HCT116 (cell line): ENCODE measurements around the gene SEPTIN6. TPM values are rescaled to one million over a fixed set of nuclear protein-coding genes. Genes with fewer than 3 reads are reported as not detected.

Source experiments
- ATAC-seq: fragments of 200-7000 bp; cut with Tn5 transposase; 2 replicates; pipeline ENCODE4 v1.9.1; 2020; ENCODE audit warnings: mild to moderate bottlenecking, moderate library complexity
- BruUV-seq: library from RNA; stranded (reverse); fragments of 400-500 nt; replicated peaks from 2 replicates; lab custom pipeline; 2021; lab: Mats Ljungman, UMichigan
- CTCF ChIA-PET: fragments of 300-600 bp; sonication (Branson Sonifier 250); formaldehyde crosslinking; loops from one replicate; lab custom pipeline; 2021; ENCODE audit warnings: antibody characterized with exemption; lab: Charles Lee
- POLR2A ChIA-PET: fragments of 300-600, 350-600 bp; sonication (Branson Sonifier 250); formaldehyde crosslinking; loops from one replicate; lab custom pipeline; 2021; ENCODE audit warnings: antibody characterized with exemption; lab: Charles Lee
- RAD21 ChIA-PET, 2 experiments: fragments of 300-600 bp; sonication (Branson Sonifier 250); formaldehyde crosslinking; loops; one replicate each; lab custom pipeline; 2023; ENCODE audit warnings: low total read pairs in 2 of 2; ENCODE audit not compliant: uncharacterized antibody in 2 of 2, unreplicated experiment in 2 of 2, low non-redundant PET in 1 of 2; lab: Charles Lee
- DNase-seq: peaks from one replicate; pipeline ENCODE4 v3.0.0-alpha.2; 2010; ENCODE audit warnings: low read depth, low spot score
- H2AFZ ChIP-seq: fragments of 200-600 bp; shearing (Covaris generic), sonication (generic); 2 replicates; pipeline ENCODE4 v1.6.1; 2017; ENCODE audit warnings: low read depth, mixed run types, mixed read lengths, antibody characterized with exemption, low read length; ENCODE audit not compliant: poor library complexity, severe bottlenecking
- H3K27ac ChIP-seq: 2 replicates; pipeline ENCODE4 v1.5.1; 2012; ENCODE audit warnings: low read depth, low read length
- H3K27me3 ChIP-seq: fragments of 200-600 bp; sonication (generic); 2 replicates; pipeline ENCODE4 v1.6.1; 2016; ENCODE audit warnings: mixed run types, low read length, mixed read lengths; ENCODE audit not compliant: insufficient read depth
- H3K36me3 ChIP-seq, 2 experiments: fragments of 200-500 bp in 1 of 2; fragments of 200-600 bp in 1 of 2; sonication (Bioruptor generic) in 1 of 2; sonication (generic) in 1 of 2; 2 replicates each; pipeline versions ENCODE4 v1.5.1 to v1.6.1; 2014 to 2016; ENCODE audit warnings: low read length in 2 of 2, inconsistent platforms in 1 of 2, mixed read lengths in 1 of 2, mixed run types in 1 of 2; ENCODE audit not compliant: insufficient read depth in 2 of 2, control insufficient read depth in 1 of 2
- H3K4me1 ChIP-seq, 2 experiments: fragments of 200-600 bp in 1 of 2; sonication (generic) in 1 of 2; 2 replicates each; pipeline versions ENCODE4 v1.5.1 to v1.6.1; 2012 to 2017; ENCODE audit warnings: low read length in 2 of 2, inconsistent platforms in 1 of 2, mild to moderate bottlenecking in 1 of 2, mixed read lengths in 1 of 2, mixed run types in 1 of 2, moderate library complexity in 1 of 2; ENCODE audit not compliant: insufficient read depth in 2 of 2, control insufficient read depth in 1 of 2
- H3K4me2 ChIP-seq: fragments of 200-600 bp; sonication (generic); 2 replicates; pipeline ENCODE4 v1.6.1; 2017; ENCODE audit warnings: mixed run types, low read length, mixed read lengths
- H3K4me3 ChIP-seq, 2 experiments: fragments of 200-600 bp in 1 of 2; sonication (generic) in 1 of 2; replicated peaks in 1 of 2; 2 replicates each; pipeline ENCODE4 v1.5.1; 2011 to 2016; ENCODE audit warnings: low read length in 2 of 2, control low read depth in 1 of 2, low read depth in 1 of 2, mild to moderate bottlenecking in 1 of 2, mixed read lengths in 1 of 2, mixed run types in 1 of 2
- H3K79me2 ChIP-seq: fragments of 200-600 bp; sonication (generic); 2 replicates; pipeline ENCODE4 v1.6.1; 2017; ENCODE audit warnings: mild to moderate bottlenecking, mixed run types, low read length, moderate library complexity, mixed read lengths; ENCODE audit not compliant: insufficient read depth
- H3K9ac ChIP-seq: fragments of 200-600 bp; sonication (generic); 2 replicates; pipeline ENCODE4 v1.6.1; 2016; ENCODE audit warnings: low read length, mixed read lengths
- H3K9me2 ChIP-seq: fragments of 200-600 bp; sonication (generic), shearing (Covaris generic); 2 replicates; pipeline ENCODE4 v1.6.1; 2017; ENCODE audit warnings: mixed run types, mild to moderate bottlenecking, moderate library complexity; ENCODE audit not compliant: insufficient read depth
- H3K9me3 ChIP-seq, 2 experiments: fragments of 200-500 bp in 1 of 2; fragments of 200-600 bp in 1 of 2; sonication (Bioruptor generic) in 1 of 2; sonication (generic) in 1 of 2; 2 replicates each; pipeline ENCODE4 v1.6.1; 2014 to 2017; ENCODE audit warnings: low read length in 2 of 2, mixed read lengths in 2 of 2, inconsistent platforms in 1 of 2, low read depth in 1 of 2, mild to moderate bottlenecking in 1 of 2, mixed run types in 1 of 2, moderate library complexity in 1 of 2; ENCODE audit not compliant: control insufficient read depth in 1 of 2, insufficient read depth in 1 of 2
- H4K20me1 ChIP-seq: fragments of 200-600 bp; sonication (generic), shearing (Covaris generic); 2 replicates; pipeline ENCODE4 v1.6.1; 2017; ENCODE audit warnings: mixed run types, mild to moderate bottlenecking, moderate library complexity; ENCODE audit not compliant: insufficient read depth
- ATF3 ChIP-seq: IDR thresholded peaks from 2 replicates; pipeline ENCODE4 v1.6.1; 2012
- CBX3 ChIP-seq: IDR thresholded peaks from 2 replicates; pipeline ENCODE4 v1.6.1; 2012; ENCODE audit warnings: low read depth
- EGR1 ChIP-seq: IDR thresholded peaks from 2 replicates; pipeline ENCODE4 v1.6.1; 2012; ENCODE audit warnings: low read depth
- FOSL1 ChIP-seq: IDR thresholded peaks from 2 replicates; pipeline ENCODE4 v1.6.1; 2012; ENCODE audit warnings: low read depth
- POLR2A ChIP-seq: IDR thresholded peaks from 2 replicates; pipeline ENCODE4 v1.7.0; 2011; ENCODE audit warnings: borderline replicate concordance; ENCODE audit not compliant: insufficient read depth, insufficient read length; ENCODE audit errors: extremely low read depth
- RAD21 ChIP-seq: IDR thresholded peaks from 2 replicates; pipeline ENCODE4 v1.6.1; 2012; ENCODE audit warnings: low read depth, mild to moderate bottlenecking
- REST ChIP-seq: IDR thresholded peaks from 2 replicates; pipeline ENCODE4 v1.6.1; 2012; ENCODE audit warnings: low read depth
- YY1 ChIP-seq: IDR thresholded peaks from 2 replicates; pipeline ENCODE4 v1.6.1; 2011; ENCODE audit warnings: low read length, low read depth, moderate library complexity, mild to moderate bottlenecking; ENCODE audit not compliant: insufficient replicate concordance; ENCODE audit errors: extremely low read depth
- ZBTB33 ChIP-seq: IDR thresholded peaks from 2 replicates; pipeline ENCODE4 v1.6.1; 2011; ENCODE audit warnings: mild to moderate bottlenecking, low read length, moderate library complexity; ENCODE audit not compliant: insufficient replicate concordance; ENCODE audit errors: extremely low read depth
- ZFX ChIP-seq: fragments of 450-650 bp; IDR thresholded peaks from 2 replicates; pipeline ENCODE4 v1.6.1; 2017
- intact Hi-C: fragments of 100-400 bp; cut with micrococcal nuclease; formaldehyde crosslinking; loops from 2 replicates; pipeline ENCODE4 v1.10.0; 2022
- total RNA-seq: library from RNA; stranded (reverse); gene quantifications from one replicate; pipeline ENCODE4 v1.2.1, GENCODE V29; 2021; ENCODE audit not compliant: unreplicated experiment

Gene SEPTIN6
- total RNA-seq, 1 experiment from 2014 or later: 10.8 TPM

- no peak for DNase-seq
Observed at GRCh38 chrX:119672426-119672825, 20.5 kb downstream of the SEPTIN6 start.

More at GRCh38 chrX:119672426-119672825, 20.5 kb downstream of the SEPTIN6 start:
- H3K27me3 ChIP-seq: no peaks in the 10 kb centered on the region
- H4K20me1 ChIP-seq: no peaks in the 10 kb centered on the region
- no peaks in the 10 kb centered on the region for H3K36me3 ChIP-seq
- H3K4me1 ChIP-seq: no peaks in the 10 kb centered on the region
- ChIA-PET CTCF (interaction anchor here (1.0 kb wide), 1 partner anchor 62 kb away, joined by 3 read pairs; no protein-coding TSS in a partner anchor), RAD21 (no interaction called here), POLR2A (no interaction called here)
- H3K9me3 ChIP-seq: no peaks in the 10 kb centered on the region
- H3K4me3 ChIP-seq: no peak overlapping the region
- H3K9me2 ChIP-seq: no peaks in the 10 kb centered on the region
- no peak for ATAC-seq
- no peak overlapping the region for H3K4me2 ChIP-seq
- H3K9ac ChIP-seq: no peak overlapping the region
- intact Hi-C loops: no loop called here
- no peak for TF ChIP-seq ZFX
- no peak for TF ChIP-seq CBX3
- no peak for TF ChIP-seq ATF3
- no peak for TF ChIP-seq ZBTB33
- TF ChIP-seq RAD21: no peak
- no peak for TF ChIP-seq YY1
- TF ChIP-seq FOSL1: no peak
- no peak for TF ChIP-seq REST
- TF ChIP-seq EGR1: no peak
- no peak for TF ChIP-seq POLR2A
- no peak overlapping the region for H3K27ac ChIP-seq
- no peak overlapping the region for H2AFZ ChIP-seq
- BruUV-seq: no TSS peak
- no peaks in the 10 kb centered on the region for H3K79me2 ChIP-seq
